Measurements from ENCODE around the gene TSPEAR. TPM values are rescaled to one million over a fixed set of nuclear protein-coding genes. Genes with fewer than 3 reads are reported as not detected.

TSPEAR gene
- total RNA-seq, 1 donor, result not detected

- H3K36me3 ChIP-seq (ENCODE audit: insufficient read depth, low read length), result no peaks in the 10 kb centered on the region
- H3K4me2 ChIP-seq (ENCODE audit: insufficient read depth, low read length), result no peak overlapping the region
- H3K9me3 ChIP-seq (ENCODE audit: low read depth, low read length), result no peaks in the 10 kb centered on the region
- H3K79me2 ChIP-seq (ENCODE audit: insufficient read depth, low read length), result no peaks in the 10 kb centered on the region
- DNase-seq (ENCODE audit: insufficient read length, low spot score, missing footprints), result no peak
- H3K27ac ChIP-seq (ENCODE audit: low read depth, low read length), result no peak overlapping the region
- H2AFZ ChIP-seq (ENCODE audit: low read length), result no peak overlapping the region
- TF ChIP-seq CTCF (IDR thresholded peaks at IDR 0.05; ENCODE audit: extremely low read depth, low read depth, low read length), result no peak
- no peak overlapping the region for H3K4me3 ChIP-seq (ENCODE audit: insufficient read depth, low read length)
- H3K4me1 ChIP-seq (ENCODE audit: insufficient read depth, low read length), result no peaks in the 10 kb centered on the region
- no peaks in the 10 kb centered on the region for H4K20me1 ChIP-seq (ENCODE audit: insufficient read depth, low read length)
- H3K27me3 ChIP-seq (ENCODE audit: insufficient read depth, low read length), result peaks cover 5% of the 10 kb centered on the region
Observed at GRCh38 chr21:44450402-44450801, 261.0 kb downstream of the TSPEAR start.

- H3K27ac ChIP-seq (ENCODE audit: low read depth, low read length), result no peak overlapping the region
- no peak overlapping the region for H3K4me3 ChIP-seq (ENCODE audit: insufficient read depth, low read length)
- H3K4me2 ChIP-seq (ENCODE audit: insufficient read depth, low read length), result no peak overlapping the region
- no peaks in the 10 kb centered on the region for H3K4me1 ChIP-seq (ENCODE audit: insufficient read depth, low read length)
- no peak overlapping the region for H2AFZ ChIP-seq (ENCODE audit: low read length)
- no peaks in the 10 kb centered on the region for H4K20me1 ChIP-seq (ENCODE audit: insufficient read depth, low read length)
- H3K9me3 ChIP-seq (ENCODE audit: low read depth, low read length), result no peaks in the 10 kb centered on the region
- peak; percentile 41 for DNase-seq (ENCODE audit: insufficient read length, low spot score, missing footprints)
- H3K36me3 ChIP-seq (ENCODE audit: insufficient read depth, low read length), result no peaks in the 10 kb centered on the region
- no peak for TF ChIP-seq CTCF (IDR thresholded peaks at IDR 0.05; ENCODE audit: extremely low read depth, low read depth, low read length)
- peaks cover 5% of the 10 kb centered on the region for H3K27me3 ChIP-seq (ENCODE audit: insufficient read depth, low read length)
- no peaks in the 10 kb centered on the region for H3K79me2 ChIP-seq (ENCODE audit: insufficient read depth, low read length)
Observed at GRCh38 chr21:44449473-44450363, 261.7 kb downstream of the TSPEAR start.

- H3K4me2 ChIP-seq (ENCODE audit: insufficient read depth, low read length), result no peak overlapping the region
- no peak for TF ChIP-seq CTCF (IDR thresholded peaks at IDR 0.05; ENCODE audit: extremely low read depth, low read depth, low read length)
- peaks cover 5% of the 10 kb centered on the region for H3K27me3 ChIP-seq (ENCODE audit: insufficient read depth, low read length)
- H2AFZ ChIP-seq (ENCODE audit: low read length), result no peak overlapping the region
- DNase-seq (ENCODE audit: insufficient read length, low spot score, missing footprints), result no peak
- no peaks in the 10 kb centered on the region for H4K20me1 ChIP-seq (ENCODE audit: insufficient read depth, low read length)
- no peaks in the 10 kb centered on the region for H3K36me3 ChIP-seq (ENCODE audit: insufficient read depth, low read length)
- no peaks in the 10 kb centered on the region for H3K9me3 ChIP-seq (ENCODE audit: low read depth, low read length)
- H3K4me1 ChIP-seq (ENCODE audit: insufficient read depth, low read length), result no peaks in the 10 kb centered on the region
- H3K79me2 ChIP-seq (ENCODE audit: insufficient read depth, low read length), result no peaks in the 10 kb centered on the region
- no peak overlapping the region for H3K27ac ChIP-seq (ENCODE audit: low read depth, low read length)
- H3K4me3 ChIP-seq (ENCODE audit: insufficient read depth, low read length), result no peak overlapping the region
Observed at GRCh38 chr21:44448651-44449131, 262.7 kb downstream of the TSPEAR start.

Small RNAs within 50 kb of the gene (small RNA-seq; reads per million reads assigned to genes)
- not detected for gene KRTAP12-6P

Other genes starting within 250 kb of the TSPEAR start
- gene KRTAP10-1, start 171.4 kb downstream of the TSPEAR start, total RNA-seq, result not detected in 2 replicates
- not detected in 2 replicates for gene KRTAP10-2, start 160.1 kb downstream of the TSPEAR start, total RNA-seq
- not detected in 2 replicates for gene KRTAP10-3, start 152.8 kb downstream of the TSPEAR start, total RNA-seq
- gene KRTAP10-4, start 137.8 kb downstream of the TSPEAR start, total RNA-seq, result not detected in 2 replicates
- gene KRTAP10-5, start 131.0 kb downstream of the TSPEAR start, total RNA-seq, result not detected in 2 replicates
- not detected in 2 replicates for gene KRTAP10-6, start 119.1 kb downstream of the TSPEAR start, total RNA-seq
- not detected in 2 replicates for gene KRTAP10-7, start 111.0 kb downstream of the TSPEAR start, total RNA-seq
- not detected in 2 replicates for gene KRTAP10-8, start 99.5 kb downstream of the TSPEAR start, total RNA-seq
- not detected in 2 replicates for gene KRTAP10-9, start 84.5 kb downstream of the TSPEAR start, total RNA-seq
- not detected in 2 replicates for gene KRTAP10-10, start 74.2 kb downstream of the TSPEAR start, total RNA-seq
- gene KRTAP10-11, start 65.2 kb downstream of the TSPEAR start, total RNA-seq, result not detected in 2 replicates
- not detected in 2 replicates for gene KRTAP12-4, start 56.9 kb downstream of the TSPEAR start, total RNA-seq
- not detected in 2 replicates for gene KRTAP12-3, start 53.6 kb downstream of the TSPEAR start, total RNA-seq
- not detected in 2 replicates for gene KRTAP12-2, start 44.6 kb downstream of the TSPEAR start, total RNA-seq
- gene KRTAP12-1, start 29.4 kb downstream of the TSPEAR start, total RNA-seq, result not detected in 2 replicates
- not detected in 2 replicates for gene KRTAP10-12, start 14.4 kb downstream of the TSPEAR start, total RNA-seq
- gene UBE2G2, start 90.2 kb upstream of the TSPEAR start, total RNA-seq, result 75.3 and 94.3 TPM in 2 replicates
- gene SUMO3, start 106.5 kb upstream of the TSPEAR start, total RNA-seq, result 80.7 and 82.8 TPM in 2 replicates
- gene PTTG1IP, start 162.1 kb upstream of the TSPEAR start, total RNA-seq, result 413 and 480 TPM in 2 replicates
- gene ITGB2, start 209.3 kb upstream of the TSPEAR start, total RNA-seq, result 13.3 and 15.2 TPM in 2 replicates
- gene SLX9, start 228.5 kb upstream of the TSPEAR start, total RNA-seq, result 9.4 and 10.9 TPM in 2 replicates

All from osteoblast (primary cell).